HepG2 (cell line): ENCODE results near the gene NUTF2. TPM values are rescaled to one million over a fixed set of nuclear protein-coding genes. Genes with fewer than 3 reads are reported as not detected.

Experiments
- ARID5B ChIP-seq: IDR thresholded peaks from 2 replicates; pipeline ENCODE4 v1.4.0; 2020; ENCODE audit warnings: mild to moderate bottlenecking, missing genetic modification reagents
- ATF3 ChIP-seq: sonication (generic); formaldehyde crosslinking; IDR thresholded peaks from 2 replicates; pipeline ENCODE4 v1.4.0; 2020; ENCODE audit warnings: missing genetic modification reagents
- EP300 ChIP-seq, 3 experiments: sonication (generic) in 1 of 3; formaldehyde crosslinking in 1 of 3; IDR thresholded peaks; 2 replicates each; pipeline versions ENCODE4 v1.5.1 to v1.6.1; 2011 to 2020; ENCODE audit warnings: low read depth in 2 of 3, low read length in 2 of 3, borderline replicate concordance in 1 of 3, improper control_type of control experiment in 1 of 3, mild to moderate bottlenecking in 1 of 3, missing genetic modification reagents in 1 of 3, moderate library complexity in 1 of 3
- FOXP1 ChIP-seq, 2 experiments: fragments of 450-650 bp in 1 of 2; IDR thresholded peaks; 2 replicates each; pipeline ENCODE4 v1.6.1; 2017 to 2018; ENCODE audit warnings: antibody characterized with exemption in 1 of 2
- HINFP ChIP-seq: sonication (generic); formaldehyde crosslinking; IDR thresholded peaks from 2 replicates; pipeline ENCODE4 v1.4.0; 2020; ENCODE audit warnings: low read depth, mild to moderate bottlenecking, missing genetic modification reagents
- HMG20B ChIP-seq: conservative IDR thresholded peaks from 2 replicates; pipeline ENCODE4 v1.6.1; 2016; ENCODE audit warnings: missing genetic modification reagents, missing compliant biosample characterization
- HOXA3 ChIP-seq: sonication (generic); formaldehyde crosslinking; IDR thresholded peaks from 2 replicates; pipeline ENCODE4 v1.5.0; 2020; ENCODE audit warnings: missing genetic modification reagents
- SIX1 ChIP-seq: sonication (generic); formaldehyde crosslinking; IDR thresholded peaks from 2 replicates; pipeline ENCODE4 v1.4.0; 2020; ENCODE audit warnings: missing genetic modification reagents, borderline replicate concordance
- ZBTB43 ChIP-seq: sonication (generic); formaldehyde crosslinking; conservative IDR thresholded peaks from 2 replicates; pipeline ENCODE4 v1.4.0; 2020; ENCODE audit warnings: missing genetic modification reagents
- ZEB1 ChIP-seq: IDR thresholded peaks from 2 replicates; pipeline ENCODE4 v1.6.1; 2012; ENCODE audit warnings: mild to moderate bottlenecking, low read depth, inconsistent platforms; ENCODE audit not compliant: insufficient replicate concordance
- ZNF276 ChIP-seq: sonication (generic); formaldehyde crosslinking; IDR thresholded peaks from 2 replicates; pipeline ENCODE4 v1.4.0; 2020; ENCODE audit warnings: mild to moderate bottlenecking, low read depth, missing genetic modification reagents
- ZNF326 ChIP-seq: sonication (generic); formaldehyde crosslinking; IDR thresholded peaks from 2 replicates; pipeline ENCODE4 v1.4.0; 2020; ENCODE audit warnings: missing genetic modification reagents, borderline replicate concordance
- ZNF609 ChIP-seq: sonication (generic); formaldehyde crosslinking; IDR thresholded peaks from 2 replicates; pipeline ENCODE4 v1.4.0; 2020; ENCODE audit warnings: mild to moderate bottlenecking, missing genetic modification reagents, borderline replicate concordance
- ZNF891 ChIP-seq: sonication (generic); formaldehyde crosslinking; IDR thresholded peaks from 2 replicates; pipeline ENCODE4 v1.5.0; 2020; ENCODE audit warnings: mild to moderate bottlenecking, missing genetic modification reagents
- polyA plus RNA-seq, 8 experiments: library from polyadenylated mRNA; depleted of rRNA in 3 of 8; stranded (reverse) in 7 of 8; unstranded in 1 of 8; fragments of >200 nt; fragmentation: Illumina TruSeq in 4 of 8; extraction: Trizol in 4 of 8; gene quantifications; 2 replicates each; pipeline versions ENCODE4 v1.2.1 to v1.2.3, GENCODE V29; 2011 to 2016; ENCODE audit warnings: low read depth in 4 of 8, missing spikeins in 1 of 8, mixed read lengths in 1 of 8; ENCODE audit not compliant: insufficient read depth in 1 of 8
- total RNA-seq, 5 experiments: library from RNA; depleted of rRNA; stranded (reverse); fragments of >200 nt; fragmentation: Illumina TruSeq; extraction: Trizol; gene quantifications; 2 replicates each; pipeline ENCODE4 v1.2.3, GENCODE V29; 2016; ENCODE audit warnings: low read depth in 1 of 5

Gene NUTF2
- total and polyA plus RNA-seq, 2 of the 13 experiments (the other 11 are each of a cell fraction or from before 2014, with no cell fraction given) = 168 to 214 TPM

- TF ChIP-seq ARID5B (CRISPR knock-in tag) (peak; percentile 26; the same call in 1 of the 2 replicates), ZNF891 (no peak), ZBTB43 (CRISPR knock-in tag) (peak; percentile 63; the same call in 1 of the 2 replicates), ATF3 (no peak), ZNF609 (CRISPR knock-in tag) (peak; percentile 39; the same call in 1 of the 2 replicates), ZNF326 (CRISPR knock-in tag) (no peak), HOXA3 (CRISPR knock-in tag) (peak; percentile 34), HMG20B (no peak), EP300 (IDR thresholded peaks at IDR 0.05; ENCODE audit: low read depth in 2 of 2, low read length in 2 of 2) (peak in 1 of 2 experiments; percentile 20; a peak in 1 of 4 replicates), EP300 (CRISPR knock-in tag; IDR thresholded peaks at IDR 0.05; ENCODE audit: borderline replicate concordance) (no peak), FOXP1 (IDR thresholded peaks at IDR 0.05) (no peak), FOXP1 (CRISPR knock-in tag; IDR thresholded peaks at IDR 0.05) (0 out of 2 replicates have a peak, but pooled peaks have one; percentile 28), HINFP (CRISPR knock-in tag) (0 out of 2 replicates have a peak, but pooled peaks have one; percentile 12), SIX1 (CRISPR knock-in tag) (0 out of 2 replicates have a peak, but pooled peaks have one; percentile 39), ZNF276 (CRISPR knock-in tag) (no peak), ZEB1 (peak; percentile 68)
These were observed 55.0 kb downstream of the NUTF2 start (continued) for GRCh38 chr16:67901734-67902133.
